Measurements from ENCODE around the gene SLC4A5.
A peak's percentile ranks its signal among the peaks of the same experiment; 100 is the strongest.
"Not testable (repeated sequence)": the region's sequence is repeated elsewhere in the genome, so short reads cannot be mapped to it uniquely, and the experiment has no call there.

SLC4A5 gene

DNA sequence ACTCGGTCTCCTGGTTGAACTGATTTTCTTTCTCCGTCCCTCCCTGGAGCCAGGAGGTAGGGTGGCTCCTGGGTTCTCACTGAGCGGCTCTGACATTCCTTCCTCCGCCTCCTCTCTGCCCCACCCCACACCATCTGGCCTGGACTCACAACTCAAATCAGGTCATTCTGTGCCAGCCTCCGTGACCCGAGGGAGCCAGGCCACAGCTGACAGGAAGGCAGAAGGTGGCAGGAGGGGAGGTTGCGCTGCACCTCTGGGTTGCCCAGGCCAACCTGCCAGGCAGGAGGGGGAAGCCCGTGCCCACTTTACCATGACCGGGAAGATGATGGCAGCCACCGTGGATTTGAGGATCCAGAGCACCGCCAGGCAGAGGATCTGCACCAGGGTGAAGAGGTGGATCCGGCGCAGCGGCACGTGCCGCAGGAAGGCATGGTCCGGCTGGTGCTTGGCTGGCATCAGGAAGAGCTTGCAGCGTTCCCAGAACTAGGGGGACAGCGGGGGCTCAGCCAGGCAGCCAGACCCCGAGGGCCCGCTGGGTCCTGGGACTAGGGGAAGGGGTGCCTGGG lies 116.5 kb downstream of the SLC4A5 start:
- no peak for FAIRE-seq

DNA sequence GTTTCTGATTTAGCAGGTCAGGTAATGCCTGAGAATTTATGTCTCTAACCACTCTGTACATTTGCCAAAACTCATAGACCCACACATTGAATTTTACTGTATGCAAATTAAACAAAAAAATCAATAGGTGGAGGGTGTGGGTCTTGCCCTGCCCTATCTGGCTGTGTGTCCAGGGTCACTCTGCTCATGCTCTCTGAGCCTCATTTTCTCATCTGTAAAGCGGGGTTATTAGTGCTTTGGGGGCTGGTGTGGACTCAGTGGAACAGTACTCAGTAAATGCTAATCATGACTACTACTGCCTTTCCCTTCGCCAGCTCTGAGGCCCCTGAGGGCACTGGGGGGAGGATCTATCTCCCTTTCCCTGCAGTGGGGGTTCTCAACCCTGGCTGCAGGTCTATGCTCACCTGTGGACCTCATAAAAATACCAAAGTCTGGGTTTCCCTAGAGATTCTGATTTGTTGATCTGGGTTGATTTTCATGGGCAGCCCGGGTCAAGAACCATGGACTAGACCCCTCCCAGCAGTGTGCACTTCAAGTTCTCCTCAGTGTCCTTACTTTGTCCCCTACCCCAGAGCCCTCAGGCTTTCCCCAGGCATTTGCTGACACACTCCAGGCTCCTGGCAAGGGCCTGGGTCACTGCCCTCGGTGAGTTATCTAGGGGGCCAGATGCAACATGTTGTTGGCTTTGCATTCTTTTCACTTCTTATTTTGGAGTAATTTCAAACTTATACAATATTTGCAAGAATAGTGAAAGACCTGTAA lies 117.3 kb downstream of the SLC4A5 start:
- FAIRE-seq = no peak

DNA sequence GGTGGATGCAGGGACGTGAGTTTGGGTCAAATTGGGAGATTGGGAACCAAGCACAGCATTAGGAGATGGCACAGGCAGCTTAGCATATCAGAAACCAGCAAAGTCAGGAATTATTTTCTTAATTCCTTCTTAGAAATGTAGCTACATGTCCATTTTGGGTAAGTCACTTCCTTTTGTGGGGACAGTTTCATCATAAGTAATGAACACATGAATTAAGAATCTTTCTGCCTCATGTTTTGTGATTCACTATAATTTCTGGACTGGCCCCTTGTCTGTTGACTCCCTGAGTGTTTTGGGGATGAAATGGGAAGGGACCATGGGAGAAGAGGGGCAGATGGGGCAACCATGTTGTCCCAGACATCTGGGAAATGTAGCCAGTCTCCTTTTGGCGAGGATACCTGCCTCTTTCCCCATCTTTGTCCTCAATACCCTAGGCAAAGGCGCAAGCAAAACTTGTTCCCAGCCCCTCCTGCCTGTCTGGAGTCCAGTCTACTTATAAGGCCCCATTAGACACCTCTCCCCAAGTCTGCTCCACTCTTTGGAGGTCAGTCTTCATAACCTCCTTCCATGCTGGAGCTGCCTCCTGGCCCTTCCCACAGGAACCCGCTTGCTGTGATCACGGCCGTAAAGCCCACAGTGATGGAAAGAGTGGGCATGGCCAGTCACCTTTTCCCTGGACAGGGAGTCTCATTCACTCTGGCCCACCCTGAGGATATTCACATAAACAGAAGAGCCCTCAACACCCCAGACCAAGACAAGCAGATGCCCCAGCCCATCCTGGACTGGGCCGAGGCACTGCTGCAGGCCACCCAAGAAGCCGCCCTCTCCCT lies 119.1 kb downstream of the SLC4A5 start:
- no peak for FAIRE-seq

DNA sequence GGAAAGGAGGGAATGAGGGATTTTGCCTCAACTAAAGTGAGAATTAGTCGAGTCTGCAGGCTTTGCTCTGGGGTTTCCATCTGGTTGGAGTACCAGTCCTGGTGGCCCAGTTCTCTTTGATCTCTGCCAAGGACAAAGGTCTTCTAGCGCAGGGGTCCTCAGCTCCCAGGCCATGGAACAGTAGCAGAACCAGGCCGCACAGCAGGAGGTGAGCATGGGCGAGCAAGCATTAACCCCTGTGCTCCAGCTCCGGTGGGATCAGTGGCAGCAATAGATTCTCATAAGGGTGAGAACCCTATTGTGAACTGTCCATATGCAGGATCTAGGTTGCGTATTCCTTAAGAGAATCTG lies 120.9 kb downstream of the SLC4A5 start:
- no peak for FAIRE-seq

DNA sequence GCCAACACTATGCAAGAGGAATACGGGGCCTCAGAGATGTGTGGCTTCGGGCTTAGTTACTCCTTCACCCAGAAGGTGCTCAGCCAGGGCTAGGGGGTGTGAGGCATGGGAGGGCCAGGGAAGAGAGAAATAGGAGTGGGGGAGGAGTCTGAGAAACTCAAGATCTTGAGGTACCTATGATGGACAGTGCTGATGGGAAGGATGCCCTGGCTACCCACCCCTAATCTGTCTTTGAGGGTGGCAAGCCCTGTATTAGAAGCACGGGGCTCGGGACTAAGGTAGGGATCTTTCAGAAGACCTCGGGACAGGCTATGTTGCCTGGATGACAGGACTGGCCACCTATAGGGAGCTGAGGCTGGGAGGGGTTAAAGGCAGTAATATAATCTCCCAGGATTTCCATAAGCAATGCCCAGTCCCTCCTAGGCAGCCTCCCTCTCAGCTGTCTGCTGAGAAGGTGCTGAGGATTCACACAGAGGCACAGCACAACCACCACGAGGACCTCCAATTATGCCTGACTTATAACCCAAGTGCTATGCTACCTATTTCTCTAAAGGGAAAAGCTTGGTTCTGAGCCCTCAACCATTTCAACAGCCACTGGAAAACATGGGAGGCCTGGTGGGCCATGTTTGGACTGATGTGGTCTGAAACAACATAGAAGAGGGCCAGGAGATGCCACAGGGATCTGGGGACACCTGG lies 121.5 kb downstream of the SLC4A5 start:
- no peak for FAIRE-seq

DNA sequence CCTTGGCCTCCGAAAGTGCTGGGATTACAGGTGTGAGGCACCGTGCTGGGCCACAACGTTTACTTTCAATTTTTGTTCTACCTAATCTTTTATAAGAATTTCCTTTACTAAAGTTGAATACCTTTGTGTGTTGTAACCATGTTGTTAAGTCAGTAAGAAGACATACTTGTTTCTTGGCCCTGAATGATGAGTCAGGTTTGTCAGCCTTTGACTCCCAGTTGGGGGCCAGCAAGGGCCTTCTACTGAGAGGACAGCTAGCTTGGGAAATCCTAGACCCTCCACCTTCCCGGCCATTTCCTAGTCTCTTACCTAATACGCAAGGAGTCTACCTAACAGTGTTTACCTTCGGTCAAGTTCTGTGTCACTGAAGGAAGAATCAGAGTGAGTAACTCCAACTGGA lies 122.1 kb downstream of the SLC4A5 start:
- FAIRE-seq = no peak

DNA sequence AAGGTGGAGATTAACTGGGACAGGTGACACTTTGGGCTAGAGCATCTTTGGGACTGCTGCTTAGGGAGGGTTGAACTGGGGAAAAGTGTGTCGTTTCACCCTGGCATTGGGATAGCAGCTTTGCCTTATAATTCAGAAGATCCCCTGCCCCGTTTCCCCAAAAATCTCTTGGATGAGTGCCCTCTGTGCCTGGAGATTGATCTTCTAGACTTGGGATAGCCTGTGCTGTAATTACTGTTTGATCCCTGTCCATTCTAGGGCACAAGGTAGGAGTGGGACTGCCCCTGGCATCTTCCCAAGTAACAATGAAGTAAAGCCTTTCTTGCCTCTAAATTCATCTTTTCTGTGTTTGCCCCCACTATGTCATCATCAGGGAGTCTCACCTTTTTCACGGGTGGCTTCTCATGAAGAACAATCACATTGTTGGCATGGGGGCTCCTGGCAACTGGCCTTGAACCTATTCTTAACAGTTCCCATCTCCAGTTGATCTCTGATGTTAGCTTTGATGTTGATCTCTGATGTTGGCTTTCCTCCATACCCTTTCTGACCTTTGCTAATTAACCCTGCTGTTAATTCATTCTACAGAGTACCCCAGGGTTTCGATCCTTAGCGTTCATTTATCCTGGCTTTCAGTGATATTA lies 123.2 kb downstream of the SLC4A5 start:
- FAIRE-seq = no peak

DNA sequence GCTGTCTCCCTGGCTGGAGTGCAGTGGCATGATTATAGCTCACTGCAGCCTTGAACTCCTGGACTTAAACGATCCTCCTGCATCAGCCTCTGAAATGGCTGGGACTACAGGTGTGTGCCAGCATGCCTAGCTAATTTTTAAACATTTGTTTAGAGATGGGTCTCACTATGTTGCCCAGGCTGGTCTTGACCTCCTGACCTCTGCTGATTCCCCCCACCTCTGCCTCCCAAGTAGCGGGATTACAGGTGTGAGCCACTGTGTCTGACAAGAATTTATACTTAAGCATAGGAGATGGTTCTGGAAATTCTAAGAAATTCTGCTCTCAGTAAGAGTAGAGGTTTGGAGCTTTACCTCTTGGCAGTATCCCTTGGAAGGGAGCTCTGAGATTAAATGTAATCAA lies 126.6 kb downstream of the SLC4A5 start:
- no peak for FAIRE-seq

DNA sequence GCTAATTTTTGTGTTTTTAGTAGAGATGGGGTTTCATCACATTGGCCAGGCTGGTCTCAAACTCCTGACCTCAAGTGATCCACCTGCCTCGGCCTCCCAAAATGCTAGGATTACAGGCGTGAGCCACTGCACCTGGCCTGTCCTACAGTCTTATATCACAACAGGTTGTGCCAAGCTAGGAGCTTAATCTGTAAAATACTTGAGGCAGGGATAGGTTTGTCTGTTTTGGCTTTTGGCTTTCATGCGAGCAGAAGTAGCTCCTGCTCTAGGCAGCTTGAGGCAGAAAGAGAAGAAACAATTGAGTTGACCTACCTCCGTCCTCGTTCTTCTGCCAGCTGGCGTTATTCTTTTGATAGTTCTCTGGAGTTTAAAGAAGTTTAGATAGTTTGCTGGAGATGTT lies 127.4 kb downstream of the SLC4A5 start:
- not testable (repeated sequence) for FAIRE-seq

DNA sequence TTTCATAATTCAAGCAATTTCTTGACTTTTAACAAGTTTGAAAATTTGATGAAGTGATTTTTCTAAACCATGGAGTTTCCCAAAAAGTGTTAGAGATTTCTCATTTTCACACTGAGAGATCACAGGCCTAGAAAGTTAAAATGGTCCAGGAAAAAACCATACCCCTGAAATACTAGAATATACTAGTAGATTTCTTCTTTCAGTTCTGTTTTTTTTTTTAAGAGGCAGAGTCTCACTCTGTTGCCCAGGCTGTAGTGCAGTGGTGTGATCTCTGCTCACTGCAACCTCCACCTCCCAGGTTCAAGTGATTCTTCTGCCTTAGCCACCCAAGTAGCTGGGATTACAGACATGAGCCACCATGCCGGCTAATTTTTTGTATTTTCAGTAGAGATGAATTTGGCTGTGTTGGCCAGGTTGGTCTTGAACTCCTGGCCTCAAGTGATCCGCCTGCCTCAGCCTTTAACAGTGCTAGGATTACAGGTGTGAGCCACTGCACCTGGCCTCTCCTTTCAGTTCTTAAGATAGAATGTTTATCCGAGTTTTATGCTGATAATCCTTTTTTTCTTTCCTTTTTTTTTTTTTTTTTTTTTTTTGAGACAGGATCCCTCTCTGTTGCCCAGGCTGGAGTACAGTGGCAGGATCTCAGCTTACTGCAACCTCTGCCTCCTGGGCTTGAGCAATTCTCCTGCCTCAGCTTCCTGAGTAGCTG lies 130.4 kb downstream of the SLC4A5 start:
- FAIRE-seq = no peak

DNA sequence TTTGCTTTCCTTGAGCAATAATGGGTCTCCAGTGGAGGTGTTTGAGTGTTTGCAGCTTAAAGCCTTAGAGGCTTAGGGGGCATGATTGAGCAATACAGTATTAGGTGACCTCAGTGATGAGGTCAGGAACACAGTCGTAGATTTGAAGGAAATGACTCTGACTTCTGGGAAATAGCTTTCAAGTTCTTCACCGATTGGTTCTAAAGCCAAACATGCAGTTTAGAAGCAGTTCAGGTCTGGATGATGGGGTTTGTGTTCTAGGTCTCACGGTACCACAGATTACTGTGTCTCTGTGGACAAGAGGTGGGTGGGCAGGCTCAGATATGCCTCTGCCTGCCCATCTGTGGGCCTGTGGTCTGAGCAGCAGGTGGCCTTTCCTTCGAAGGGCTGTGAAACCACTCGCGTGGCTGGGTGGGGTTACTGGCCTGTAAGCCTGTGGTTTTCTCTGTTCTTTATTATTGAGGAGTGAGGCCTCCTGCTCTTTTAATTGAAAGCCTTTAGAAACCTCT lies 137.0 kb downstream of the SLC4A5 start:
- FAIRE-seq = no peak

DNA sequence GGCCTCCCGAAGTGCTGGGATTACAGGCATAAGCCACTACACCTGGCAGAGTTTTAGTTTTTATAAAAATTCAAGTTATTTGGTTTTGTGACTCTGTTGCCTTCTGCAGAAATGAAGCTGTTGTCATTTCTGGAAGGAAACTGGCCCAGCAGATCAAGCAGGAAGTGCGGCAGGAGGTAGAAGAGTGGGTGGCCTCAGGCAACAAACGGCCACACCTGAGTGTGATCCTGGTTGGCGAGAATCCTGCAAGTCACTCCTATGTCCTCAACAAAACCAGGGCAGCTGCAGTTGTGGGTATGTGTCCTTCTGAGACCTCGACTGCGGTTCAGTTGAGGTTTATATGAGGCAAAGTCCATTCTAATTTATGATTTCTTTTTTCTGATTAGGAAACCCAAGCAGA lies 137.6 kb downstream of the SLC4A5 start:
- FAIRE-seq = no peak

DNA sequence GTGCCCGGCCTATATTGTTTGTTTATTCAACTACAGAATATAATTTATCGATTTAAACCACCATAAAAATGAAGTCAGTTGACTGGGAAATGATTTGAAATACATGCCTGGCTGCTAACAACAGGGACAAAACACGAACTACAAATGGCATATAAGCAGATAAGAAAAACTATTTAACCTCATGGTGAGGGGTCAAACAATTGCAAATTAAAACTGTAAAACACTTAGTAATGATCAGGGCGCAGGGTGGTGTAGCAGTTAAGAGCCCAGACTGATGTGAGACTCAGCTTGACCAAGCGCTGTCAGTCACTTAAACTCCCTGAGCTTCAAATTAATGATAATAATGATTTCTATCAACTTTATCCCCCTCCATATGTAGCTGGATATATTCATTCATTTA lies 138.1 kb downstream of the SLC4A5 start:
- no peak for FAIRE-seq

DNA sequence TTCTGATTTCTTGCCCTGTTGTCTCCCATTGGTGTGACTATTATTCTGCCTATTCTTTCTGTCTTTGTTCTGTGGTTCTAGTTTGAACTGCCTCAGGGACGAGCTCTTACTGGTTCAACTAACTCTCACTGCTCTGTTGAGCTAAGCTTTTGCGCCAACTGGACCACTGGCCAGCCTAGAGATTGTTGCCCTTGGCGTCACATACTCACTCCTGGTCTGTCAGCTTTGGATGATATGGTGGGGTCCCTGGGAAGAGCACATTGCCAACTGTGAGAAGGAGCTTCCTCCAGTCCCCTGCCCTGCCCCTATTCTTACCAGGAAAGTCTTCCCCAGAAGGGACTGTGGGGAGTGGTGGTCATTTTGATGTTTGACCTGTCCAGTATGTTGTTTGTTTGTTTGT lies 138.8 kb downstream of the SLC4A5 start:
- FAIRE-seq = no peak

DNA sequence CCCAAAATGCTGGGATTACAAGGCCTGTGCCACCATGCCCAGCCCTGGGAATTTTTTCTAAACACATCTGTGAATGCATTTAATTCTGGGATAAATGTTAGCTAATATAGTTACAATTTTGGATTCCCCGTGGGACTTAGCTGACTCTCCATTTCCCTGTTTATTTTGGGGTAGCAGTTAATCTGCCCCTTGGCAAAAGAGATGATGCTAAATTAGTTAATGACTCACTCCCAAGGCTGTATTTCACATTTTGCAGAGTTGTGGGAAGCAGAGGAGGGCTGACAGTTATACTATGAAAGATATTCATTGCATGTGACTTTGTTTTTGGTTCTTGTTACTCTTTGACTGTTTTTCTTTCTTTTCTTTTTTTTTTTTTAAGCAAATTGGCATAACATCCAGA lies 141.6 kb downstream of the SLC4A5 start:
- no peak for FAIRE-seq

DNA sequence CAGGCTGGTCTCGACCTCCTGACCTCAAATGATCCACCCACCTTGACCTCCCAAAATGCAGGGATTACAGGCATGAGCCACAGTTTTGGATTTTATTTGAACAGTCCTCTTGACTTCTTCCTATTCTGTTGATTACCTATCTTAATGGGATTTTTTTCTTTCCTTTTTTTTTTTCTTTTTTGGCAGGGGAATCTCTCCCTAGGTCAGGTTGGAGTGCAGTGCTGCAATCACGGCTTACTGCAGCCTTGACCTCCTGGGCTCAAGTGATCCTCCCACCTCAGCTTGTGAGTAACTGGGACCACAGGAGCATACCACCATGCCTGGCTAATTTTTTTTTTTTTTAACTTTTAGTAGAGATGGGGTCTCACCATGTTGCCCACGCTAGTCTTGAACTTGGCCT lies 142.0 kb downstream of the SLC4A5 start:
- no peak for FAIRE-seq

DNA sequence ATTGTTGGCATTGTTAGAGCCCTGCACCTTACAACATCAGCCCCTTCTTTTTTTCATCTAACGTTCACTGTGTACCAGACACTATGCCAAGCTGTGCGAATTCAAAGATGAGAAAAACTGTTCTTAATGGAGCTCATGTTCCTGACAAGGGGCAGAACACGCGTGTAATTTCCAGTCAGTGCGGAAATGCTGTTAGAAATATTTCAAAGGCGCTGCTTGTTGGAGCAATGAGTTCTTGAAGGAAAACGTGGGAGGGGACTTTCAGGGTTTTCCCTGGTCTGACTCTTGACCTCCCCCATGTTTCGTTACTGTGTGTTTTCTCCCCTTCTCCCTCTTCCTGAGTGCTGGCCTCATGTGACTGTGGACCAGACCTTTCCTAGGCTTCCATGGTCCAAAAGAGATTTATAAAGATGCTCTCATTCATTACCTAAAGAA lies 143.3 kb downstream of the SLC4A5 start:
- no peak for FAIRE-seq

DNA sequence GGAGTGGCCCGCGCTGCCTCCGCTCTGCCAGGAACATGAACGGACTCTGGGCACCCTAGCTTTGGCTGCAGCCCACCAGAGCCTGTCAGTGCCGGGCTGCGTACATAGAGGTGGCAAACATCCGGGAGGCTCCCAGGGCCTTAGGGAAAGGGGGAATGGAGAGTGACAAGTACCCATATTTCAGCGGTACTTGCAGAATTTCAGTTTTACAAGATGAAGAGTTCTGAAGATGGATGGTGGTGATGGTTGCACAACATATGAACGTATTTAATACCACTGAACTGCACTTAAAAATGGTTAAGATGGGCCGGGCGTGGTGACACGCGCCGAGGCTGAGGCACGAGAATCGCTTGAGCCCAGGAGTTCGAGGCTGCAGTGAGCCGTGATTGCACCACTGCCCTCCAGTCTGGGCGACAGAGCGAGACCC lies 143.9 kb downstream of the SLC4A5 start:
- no peak for FAIRE-seq

DNA sequence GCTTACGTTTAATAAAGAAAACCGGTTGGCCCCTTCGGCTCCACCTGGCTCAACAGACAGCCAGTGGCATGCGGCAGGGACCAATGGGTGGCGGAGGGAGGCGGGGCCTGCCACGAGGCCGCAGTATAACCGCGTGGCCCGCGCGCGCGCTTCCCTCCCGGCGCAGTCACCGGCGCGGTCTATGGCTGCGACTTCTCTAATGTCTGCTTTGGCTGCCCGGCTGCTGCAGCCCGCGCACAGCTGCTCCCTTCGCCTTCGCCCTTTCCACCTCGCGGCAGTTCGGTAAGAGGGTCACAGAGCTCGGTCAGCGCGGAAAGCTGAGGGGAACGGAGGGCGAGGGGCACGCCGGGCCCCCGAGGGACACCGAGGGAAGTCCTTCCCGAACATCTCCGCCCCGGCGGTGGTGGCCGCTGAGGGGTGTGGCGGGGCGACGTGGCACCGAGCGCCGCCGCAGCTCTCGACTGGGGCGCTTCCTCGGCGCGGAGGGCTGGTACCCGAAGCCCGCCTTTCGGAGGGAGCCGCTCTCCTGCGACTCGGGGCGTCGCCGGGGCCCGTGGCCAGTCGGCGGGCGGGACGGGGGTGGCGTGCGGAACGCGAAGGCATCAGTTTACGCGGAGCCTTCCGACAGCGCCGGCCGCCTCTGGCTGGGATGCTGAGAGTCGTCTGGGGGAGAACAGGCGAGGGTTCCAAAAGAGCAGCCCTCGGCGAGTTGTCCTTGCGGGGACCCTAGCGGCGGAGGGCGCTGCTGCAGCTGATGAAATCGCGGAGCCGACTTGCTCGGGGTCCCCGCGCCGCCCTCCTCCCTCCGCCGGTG lies 144.5 kb downstream of the SLC4A5 start, which contains the start of gene MTHFD2:
Gene MTHFD2, plus strand, starts transcription at position 155 of the 814 bp plus-strand sequence. Its CDS starts 27 bp downstream, at position 182.
- FAIRE-seq = no peak

DNA sequence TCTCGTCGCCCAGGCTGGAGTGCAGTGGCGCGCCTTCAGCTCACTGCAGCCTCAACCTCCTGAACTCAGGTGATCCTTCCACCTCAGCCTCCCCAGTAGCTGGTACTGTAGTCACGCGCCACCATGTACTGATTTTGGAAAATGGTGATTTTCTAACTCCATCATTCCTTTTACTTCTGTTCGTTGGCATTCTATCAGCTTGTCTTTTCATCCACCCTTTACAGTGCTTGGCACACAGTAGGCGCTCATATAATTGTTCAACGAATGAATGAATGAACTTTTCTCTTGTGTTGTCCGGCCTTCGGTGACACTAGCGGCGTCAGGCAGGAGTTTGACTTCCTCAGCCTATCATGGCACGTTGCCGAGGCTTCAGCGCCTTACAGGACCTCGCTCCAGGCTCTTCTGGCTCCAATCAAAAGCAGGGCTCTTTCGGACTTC lies 145.2 kb downstream of the SLC4A5 start:
- FAIRE-seq = peak; percentile 97

DNA sequence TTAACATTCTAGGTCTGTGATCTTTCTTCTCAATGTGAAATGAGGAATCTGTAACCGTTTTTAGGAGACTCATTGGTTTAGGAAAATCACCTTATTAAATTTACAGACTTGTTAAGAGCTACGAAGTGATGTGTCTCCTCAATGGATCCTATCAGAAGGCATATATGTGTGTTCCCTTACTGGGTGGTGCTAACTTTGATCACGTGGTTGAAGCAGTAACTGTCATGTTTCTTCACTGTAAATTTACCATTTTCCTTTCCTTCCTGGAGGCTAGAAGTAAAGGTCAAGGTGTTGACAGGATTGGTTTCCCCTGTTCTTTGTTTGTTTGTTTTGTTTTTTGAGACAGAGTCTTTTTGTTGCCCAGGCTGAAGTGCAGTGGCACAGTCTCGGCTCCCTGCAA lies 146.2 kb downstream of the SLC4A5 start:
- FAIRE-seq = no peak

All from G401.6 (cell line).